Gastroesophageal sphincter (tissue), 3 donors: ENCODE measurements around the gene HSD3B2.

ENCODE experiments used
- EP300 ChIP-seq: sonication (generic); formaldehyde crosslinking; IDR thresholded peaks from one replicate; pipeline ENCODE4 v1.6.1; 2017; ENCODE audit warnings: antibody characterized with exemption, mild to moderate bottlenecking
- POLR2A ChIP-seq, 2 donors: fragments of 450-650 bp; IDR thresholded peaks; one replicate each; pipeline ENCODE4 v1.6.1; 2017; ENCODE audit warnings: antibody characterized with exemption in 2 of 2, mild to moderate bottlenecking in 2 of 2, moderate library complexity in 1 of 2
- TF ChIP-seq, protein P1 (sequence below), 4 experiments: fragments of 200-600 bp in 2 of 4; fragments of 450-650 bp in 2 of 4; sonication (generic) in 1 of 4; IDR thresholded peaks; one replicate each; pipeline ENCODE4 v1.5.1; 2017 to 2019; ENCODE audit warnings: antibody characterized with exemption in 4 of 4, mild to moderate bottlenecking in 2 of 4, moderate library complexity in 2 of 4

DNA sequence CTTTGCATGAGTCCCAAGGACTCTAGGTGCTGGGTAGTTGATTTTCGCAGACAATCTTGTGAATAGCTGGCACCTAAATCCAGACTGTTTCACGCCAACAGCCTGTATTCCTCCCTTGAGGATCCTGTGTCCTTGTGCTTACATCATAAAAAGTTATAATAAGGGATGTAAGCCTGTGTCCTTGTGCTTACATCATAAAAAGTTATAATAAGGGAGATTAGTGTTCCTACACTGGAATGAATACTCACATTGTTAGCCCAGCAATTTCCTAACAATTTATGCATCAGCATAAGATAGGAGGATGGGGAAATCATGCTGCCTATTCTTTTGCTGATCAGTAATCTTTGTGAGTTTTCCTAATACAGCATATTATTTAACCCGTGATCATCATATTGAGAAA lies 4.0 kb upstream of the HSD3B2 start:
- TF ChIP-seq, protein P1, sequence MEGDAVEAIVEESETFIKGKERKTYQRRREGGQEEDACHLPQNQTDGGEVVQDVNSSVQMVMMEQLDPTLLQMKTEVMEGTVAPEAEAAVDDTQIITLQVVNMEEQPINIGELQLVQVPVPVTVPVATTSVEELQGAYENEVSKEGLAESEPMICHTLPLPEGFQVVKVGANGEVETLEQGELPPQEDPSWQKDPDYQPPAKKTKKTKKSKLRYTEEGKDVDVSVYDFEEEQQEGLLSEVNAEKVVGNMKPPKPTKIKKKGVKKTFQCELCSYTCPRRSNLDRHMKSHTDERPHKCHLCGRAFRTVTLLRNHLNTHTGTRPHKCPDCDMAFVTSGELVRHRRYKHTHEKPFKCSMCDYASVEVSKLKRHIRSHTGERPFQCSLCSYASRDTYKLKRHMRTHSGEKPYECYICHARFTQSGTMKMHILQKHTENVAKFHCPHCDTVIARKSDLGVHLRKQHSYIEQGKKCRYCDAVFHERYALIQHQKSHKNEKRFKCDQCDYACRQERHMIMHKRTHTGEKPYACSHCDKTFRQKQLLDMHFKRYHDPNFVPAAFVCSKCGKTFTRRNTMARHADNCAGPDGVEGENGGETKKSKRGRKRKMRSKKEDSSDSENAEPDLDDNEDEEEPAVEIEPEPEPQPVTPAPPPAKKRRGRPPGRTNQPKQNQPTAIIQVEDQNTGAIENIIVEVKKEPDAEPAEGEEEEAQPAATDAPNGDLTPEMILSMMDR (IDR thresholded peaks at IDR 0.05) = no peak
- TF ChIP-seq EP300 (no peak), POLR2A (IDR thresholded peaks at IDR 0.05) (no peak)
